Measurements from ENCODE around the gene CCL14.

- TF ChIP-seq CTCF (IDR thresholded peaks at IDR 0.05; ENCODE audit: low read depth, low read length, missing input control) = no peak
- no peak for TF ChIP-seq ATF3 (IDR thresholded peaks at IDR 0.05)
- no peak for TF ChIP-seq RAD21 (IDR thresholded peaks at IDR 0.05)
- no peak for TF ChIP-seq MAX (IDR thresholded peaks at IDR 0.05)
- TF ChIP-seq EGR1 (IDR thresholded peaks at IDR 0.05; ENCODE audit: low read depth in 2 of 2) = no peak
- TF ChIP-seq TAF1 (conservative IDR thresholded peaks at IDR 0.05) = no peak
- no peak for TF ChIP-seq GABPA (IDR thresholded peaks at IDR 0.05 in 1 of 2, conservative IDR thresholded peaks at IDR 0.05 in 1 of 2)
Measured at GRCh38 chr17:36034127-36034526, 47.6 kb upstream of the CCL14 start.

All from liver (tissue), 3 donors.